B cell (primary cell): ENCODE measurements around the gene ARL5A.

ENCODE experiments used
- CTCF ChIP-seq: fragments of 200-600 bp; IDR thresholded peaks from one replicate; pipeline ENCODE4 v1.8.0; 2022; ENCODE audit warnings: antibody characterized with exemption, mild to moderate bottlenecking
- EZH2 ChIP-seq: IDR thresholded peaks from 2 replicates; pipeline ENCODE4 v1.6.1; 2012; ENCODE audit warnings: borderline replicate concordance, low read depth, mild to moderate bottlenecking, moderate library complexity, low read length; ENCODE audit not compliant: insufficient read depth, poor library complexity, severe bottlenecking

DNA sequence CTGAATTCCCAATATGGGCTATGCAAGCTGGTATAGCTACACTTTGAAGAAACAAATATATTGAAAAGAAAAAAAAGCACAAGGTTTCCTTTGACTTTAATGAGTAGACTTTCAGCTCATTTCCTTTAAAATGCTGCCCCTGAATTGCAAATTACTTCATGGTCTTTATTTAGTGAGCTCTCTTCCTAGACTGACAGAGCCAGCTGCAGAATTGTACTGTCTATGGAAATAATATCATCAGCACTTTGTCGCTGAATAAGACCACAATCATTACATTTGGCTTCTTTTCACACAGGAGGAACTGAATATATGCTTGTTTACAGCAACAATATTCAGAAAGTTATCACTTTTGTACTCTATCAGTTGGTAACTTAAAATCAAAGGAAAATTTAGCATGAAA, 41.7 kb downstream of the ARL5A start:
- TF ChIP-seq CTCF = no peak
- TF ChIP-seq EZH2 = no peak
